OCI-LY1 (cell line): ENCODE data around the gene B9D1.

Source experiments
- H2AFZ ChIP-seq: fragments of 200-600 bp; sonication (generic), shearing (Covaris generic); 2 replicates; pipeline ENCODE4 v1.6.0; 2014; ENCODE audit warnings: antibody characterized with exemption, mild to moderate bottlenecking, low read length
- H3F3A ChIP-seq: fragments of 200-600 bp; sonication (generic), shearing (Covaris generic); 2 replicates; pipeline ENCODE4 v1.6.0; 2014; ENCODE audit warnings: mild to moderate bottlenecking, antibody characterized with exemption, low read length, moderate library complexity; ENCODE audit not compliant: insufficient read depth
- H3K27ac ChIP-seq: fragments of 200-600 bp; sonication (generic); 2 replicates; pipeline ENCODE4 v1.5.1; 2014; ENCODE audit warnings: low read length, mixed run types, mild to moderate bottlenecking, low read depth; ENCODE audit not compliant: poor library complexity, severe bottlenecking
- H3K27me3 ChIP-seq: fragments of 200-600 bp; sonication (generic); 2 replicates; pipeline ENCODE4 v1.6.0; 2014; ENCODE audit warnings: antibody characterized with exemption, mild to moderate bottlenecking, low read length, moderate library complexity; ENCODE audit not compliant: insufficient read depth
- H3K36me3 ChIP-seq: fragments of 200-600 bp; sonication (generic); 2 replicates; pipeline ENCODE4 v1.6.1; 2014; ENCODE audit warnings: mild to moderate bottlenecking, antibody characterized with exemption, low read length, moderate library complexity, mixed read lengths; ENCODE audit not compliant: insufficient read depth
- H3K4me1 ChIP-seq: fragments of 200-600 bp; sonication (generic); 2 replicates; pipeline ENCODE4 v1.5.1; 2014; ENCODE audit warnings: mild to moderate bottlenecking, low read length, moderate library complexity; ENCODE audit not compliant: insufficient read depth, severe bottlenecking
- H3K4me2 ChIP-seq: fragments of 200-600 bp; sonication (generic), shearing (Covaris generic); 2 replicates; pipeline ENCODE4 v1.6.1; 2014; ENCODE audit warnings: low read length
- H3K4me3 ChIP-seq: fragments of 200-600 bp; sonication (generic); 2 replicates; pipeline ENCODE4 v1.5.1; 2014; ENCODE audit warnings: low read length, low read depth, mild to moderate bottlenecking, mixed read lengths; ENCODE audit not compliant: poor library complexity, severe bottlenecking
- H3K79me2 ChIP-seq: fragments of 200-600 bp; shearing (Covaris generic); 2 replicates; pipeline ENCODE4 v1.6.1; 2016; ENCODE audit warnings: mixed run types, low read length, mixed read lengths; ENCODE audit not compliant: insufficient read depth
- H3K9ac ChIP-seq: fragments of 200-600 bp; sonication (generic), shearing (Covaris generic); 2 replicates; pipeline ENCODE4 v1.6.1; 2014; ENCODE audit warnings: mild to moderate bottlenecking, low read length, mixed read lengths
- H3K9me2 ChIP-seq: fragments of 200-600 bp; sonication (generic), shearing (Covaris generic); 2 replicates; pipeline ENCODE4 v1.6.1; 2014; ENCODE audit warnings: low read depth, mild to moderate bottlenecking, low read length, mixed read lengths
- H3K9me3 ChIP-seq: fragments of 200-600 bp; shearing (Covaris generic); 2 replicates; pipeline ENCODE4 v1.6.1; 2014; ENCODE audit warnings: low read length, mixed read lengths
- H4K20me1 ChIP-seq: fragments of 200-600 bp; sonication (generic), shearing (Covaris generic); 2 replicates; pipeline ENCODE4 v1.6.0; 2016; ENCODE audit warnings: mild to moderate bottlenecking, low read length; ENCODE audit not compliant: insufficient read depth
- CTCF ChIP-seq: fragments of 200-600 bp; sonication (generic), shearing (Covaris generic); IDR thresholded peaks from 2 replicates; pipeline ENCODE4 v1.5.1; 2017; ENCODE audit warnings: mild to moderate bottlenecking, antibody characterized with exemption, low read length, moderate library complexity, mixed read lengths
- EZH2 ChIP-seq: fragments of 200-600 bp; sonication (generic), shearing (Covaris generic); IDR thresholded peaks from 2 replicates; pipeline ENCODE4 v1.8.0; 2017; ENCODE audit warnings: borderline replicate concordance, mixed run types, mild to moderate bottlenecking, antibody characterized with exemption, low read length, moderate library complexity, mixed read lengths

B9D1 gene

GRCh38 chr17:19320876-19321275, 41.6 kb downstream of the B9D1 start:
- Histone ChIP-seq H3K4me3 (no peak overlapping the region), H3K9me3 (0 out of 2 replicates have a peak, but pooled peaks cover 6% of the 10 kb centered on the region), H3K9ac (no peak overlapping the region), H3K4me2 (no peak overlapping the region), H3K36me3 (0 out of 2 replicates have a peak, but pooled peaks cover 4% of the 10 kb centered on the region), H3K27me3 (peaks cover 6% of the 10 kb centered on the region; the same call in 1 of the 2 replicates), H3K79me2 (no peaks in the 10 kb centered on the region), H2AFZ (no peak overlapping the region), H3K4me1 (peaks cover 11% of the 10 kb centered on the region), H3K9me2 (no peaks in the 10 kb centered on the region), H3K27ac (no peak overlapping the region), H4K20me1 (no peaks in the 10 kb centered on the region), H3F3A (no peaks in the 10 kb centered on the region)
- TF ChIP-seq EZH2 (no peak), CTCF (no peak)

GRCh38 chr17:19319771-19320505, 42.6 kb downstream of the B9D1 start:
- H3K4me1 ChIP-seq, result peaks cover 11% of the 10 kb centered on the region
- no peak overlapping the region for H3K9ac ChIP-seq
- H3K27me3 ChIP-seq, result no peaks in the 10 kb centered on the region
- H3F3A ChIP-seq, result no peaks in the 10 kb centered on the region
- H3K27ac ChIP-seq, result no peak overlapping the region
- no peak overlapping the region for H3K4me3 ChIP-seq
- no peaks in the 10 kb centered on the region for H3K9me2 ChIP-seq
- no peak overlapping the region for H2AFZ ChIP-seq
- H3K4me2 ChIP-seq, result no peak overlapping the region
- no peaks in the 10 kb centered on the region for H3K36me3 ChIP-seq
- TF ChIP-seq CTCF, result no peak
- no peak for TF ChIP-seq EZH2
- no peaks in the 10 kb centered on the region for H3K79me2 ChIP-seq
- H3K9me3 ChIP-seq, result no peaks in the 10 kb centered on the region
- H4K20me1 ChIP-seq, result no peaks in the 10 kb centered on the region

- Histone ChIP-seq H3K4me2 (no peak overlapping the region), H3K4me1 (peaks cover 11% of the 10 kb centered on the region), H4K20me1 (no peaks in the 10 kb centered on the region), H3K36me3 (no peaks in the 10 kb centered on the region), H3K9me3 (no peaks in the 10 kb centered on the region), H2AFZ (no peak overlapping the region), H3K27me3 (no peaks in the 10 kb centered on the region), H3F3A (no peaks in the 10 kb centered on the region), H3K79me2 (no peaks in the 10 kb centered on the region), H3K4me3 (no peak overlapping the region), H3K9ac (no peak overlapping the region), H3K27ac (no peak overlapping the region), H3K9me2 (no peaks in the 10 kb centered on the region)
- no peak for TF ChIP-seq EZH2
- TF ChIP-seq CTCF, result no peak
Observed at GRCh38 chr17:19318611-19319010, 43.9 kb downstream of the B9D1 start.
